Upper lobe of right lung (tissue), 1 donor: Measurements from ENCODE around the gene COL4A1. TPM values are rescaled to one million over a fixed set of nuclear protein-coding genes. Genes with fewer than 3 reads are reported as not detected.

Experiments used
- ATAC-seq: fragments of 200-7000 bp; cut with Tn5 transposase; one replicate; pipeline ENCODE4 v1.9.1; 2020; ENCODE audit warnings: mild to moderate bottlenecking, moderate library complexity
- DNase-seq: peaks from one replicate; pipeline ENCODE4 v3.0.0-alpha.2; 2020
- H3K27ac ChIP-seq: fragments of 200-600 bp; one replicate; pipeline ENCODE4 v1.8.0; 2022
- H3K27me3 ChIP-seq: fragments of 200-600 bp; one replicate; pipeline ENCODE4 v1.8.0; 2022; ENCODE audit warnings: mild to moderate bottlenecking
- H3K36me3 ChIP-seq: fragments of 200-600 bp; one replicate; pipeline ENCODE4 v1.8.0; 2022
- H3K4me1 ChIP-seq: fragments of 200-600 bp; one replicate; pipeline ENCODE4 v1.8.0; 2022
- H3K4me3 ChIP-seq: fragments of 200-600 bp; one replicate; pipeline ENCODE4 v1.8.0; 2022; ENCODE audit warnings: mild to moderate bottlenecking
- H3K9me3 ChIP-seq: fragments of 200-600 bp; one replicate; pipeline ENCODE4 v1.8.0; 2022
- CTCF ChIP-seq: fragments of 200-600 bp; IDR thresholded peaks from one replicate; pipeline ENCODE4 v1.8.0; 2022; ENCODE audit warnings: antibody characterized with exemption
- intact Hi-C: fragments of 100-400 bp; cut with DNase I; formaldehyde crosslinking; loops from one replicate; pipeline ENCODE4 v1.11.0; 2022
- total RNA-seq: library from RNA; stranded (reverse); fragmentation: NEBNext Ultra II Directional; extraction: Animal tissue kit (Norgen Biotek cat#: 25700); gene quantifications from one replicate; pipeline ENCODE4 v1.2.1, GENCODE V29; 2021
- donor health status: DM: no; HTN: yes; CAD: no; lungs with severe emphysema.

The COL4A1 gene
- total RNA-seq, 1 donor from 2014 or later, result 242 TPM

DNA sequence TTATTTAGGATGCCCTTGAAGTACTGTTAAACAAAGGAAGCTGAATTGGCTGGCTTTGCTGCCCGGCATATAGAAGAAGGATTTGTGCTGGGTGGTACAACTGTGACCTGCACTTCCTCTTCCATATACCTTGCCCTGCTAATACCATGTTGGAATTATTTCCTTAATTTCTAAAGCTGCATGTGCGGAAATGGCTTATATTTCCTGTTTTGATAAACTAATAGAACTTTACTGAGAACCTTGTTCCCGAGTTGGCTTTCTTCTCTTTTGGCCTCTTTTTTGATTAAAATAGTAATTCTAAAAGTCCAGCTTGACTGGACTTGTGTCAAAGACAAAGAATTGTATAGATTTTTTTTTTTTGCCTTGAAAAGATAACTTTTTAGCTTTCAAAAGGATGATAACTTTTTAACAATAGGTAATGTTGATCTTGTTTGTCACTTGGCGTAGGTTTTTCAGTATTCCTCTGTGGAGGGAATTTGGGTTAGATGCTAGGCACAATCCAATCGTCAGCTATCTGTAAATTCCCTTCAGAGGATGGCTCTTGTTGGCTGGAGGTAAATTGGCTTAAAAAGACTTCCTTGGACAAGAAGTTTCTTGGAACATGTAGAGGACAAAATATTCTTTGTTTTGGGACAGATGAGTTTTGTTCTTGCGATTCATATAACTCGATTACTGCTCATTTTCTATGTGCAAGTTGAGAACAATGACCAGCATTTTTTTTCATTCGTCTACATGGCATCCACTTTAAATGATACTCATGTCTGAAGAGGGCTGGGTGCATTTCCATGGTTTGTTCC is 41.5 kb upstream of the COL4A1 start:
- Histone ChIP-seq H3K36me3 (no peaks in the 10 kb centered on the region), H3K4me1 (peaks cover 12% of the 10 kb centered on the region), H3K9me3 (no peaks in the 10 kb centered on the region), H3K27ac (peak overlapping the region; percentile 63), H3K4me3 (no peak overlapping the region), H3K27me3 (no peaks in the 10 kb centered on the region)
- intact Hi-C loops, result no loop called here
- no peak for DNase-seq
- no peak for TF ChIP-seq CTCF
- ATAC-seq, result no peak

GRCh38 chr13:110347535-110348308 is 40.8 kb upstream of the COL4A1 start:
- H3K4me3 ChIP-seq, result no peak overlapping the region
- peak; percentile 43 for ATAC-seq
- H3K36me3 ChIP-seq, result no peaks in the 10 kb centered on the region
- peak overlapping the region; percentile 63 for H3K27ac ChIP-seq
- peaks cover 12% of the 10 kb centered on the region for H3K4me1 ChIP-seq
- no peak for TF ChIP-seq CTCF
- no peaks in the 10 kb centered on the region for H3K9me3 ChIP-seq
- no peaks in the 10 kb centered on the region for H3K27me3 ChIP-seq
- no peak for DNase-seq
- intact Hi-C loops, result no loop called here

- Histone ChIP-seq H3K4me1 (peaks cover 12% of the 10 kb centered on the region), H3K9me3 (no peaks in the 10 kb centered on the region), H3K36me3 (no peaks in the 10 kb centered on the region), H3K4me3 (no peak overlapping the region), H3K27me3 (no peaks in the 10 kb centered on the region), H3K27ac (peak overlapping the region; percentile 63)
- ATAC-seq, result no peak
- intact Hi-C loops, result no loop called here
- no peak for TF ChIP-seq CTCF
- no peak for DNase-seq
Measured at GRCh38 chr13:110347088-110347487, 40.1 kb upstream of the COL4A1 start.

DNA sequence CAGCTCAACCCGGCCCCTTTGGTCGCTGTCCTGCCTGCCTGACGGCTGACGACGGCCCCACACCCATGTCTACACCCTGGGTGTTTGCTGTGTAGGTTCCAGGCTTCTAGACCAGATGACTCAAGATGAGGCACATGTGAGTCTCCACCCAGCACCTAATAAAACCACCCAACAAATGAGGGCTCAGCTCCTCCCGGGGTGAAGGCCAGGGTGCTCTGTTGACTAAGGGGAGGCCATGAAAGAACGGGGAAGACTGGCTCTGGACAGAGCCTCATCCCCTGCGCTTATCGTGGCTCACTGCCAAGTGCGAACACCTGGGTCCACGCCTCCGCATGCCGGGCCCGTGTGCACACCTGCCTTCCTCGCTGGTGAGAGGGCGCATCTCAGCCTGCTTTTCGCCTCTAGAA is 39.7 kb upstream of the COL4A1 start:
- Histone ChIP-seq H3K36me3 (no peaks in the 10 kb centered on the region), H3K4me1 (peaks cover 12% of the 10 kb centered on the region), H3K9me3 (no peaks in the 10 kb centered on the region), H3K4me3 (no peak overlapping the region), H3K27ac (no peak overlapping the region), H3K27me3 (no peaks in the 10 kb centered on the region)
- intact Hi-C loops, result no loop called here
- DNase-seq (no peak), ATAC-seq (no peak)
- no peak for TF ChIP-seq CTCF

DNA sequence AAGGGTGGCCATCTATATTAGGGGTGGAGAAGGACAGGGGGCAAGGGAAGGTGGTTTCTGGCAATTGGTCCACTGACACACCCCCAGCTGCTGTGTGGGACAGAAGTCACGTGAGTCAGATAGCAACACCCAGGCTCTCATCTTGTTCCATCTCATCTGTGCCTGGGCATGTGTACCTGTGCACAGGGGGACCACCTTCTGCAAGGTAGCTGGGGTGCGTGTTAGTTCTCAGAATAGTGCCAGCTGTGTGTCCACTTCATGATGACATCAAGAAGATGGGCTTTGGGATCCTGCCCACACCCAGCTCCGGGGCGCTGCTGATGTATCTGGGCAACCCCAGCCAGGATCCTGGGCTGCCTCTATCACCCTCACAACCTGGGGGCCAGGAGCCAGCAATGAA is 38.7 kb upstream of the COL4A1 start:
- no peak for DNase-seq
- ATAC-seq, result no peak
- Histone ChIP-seq H3K27me3 (no peaks in the 10 kb centered on the region), H3K27ac (no peak overlapping the region), H3K4me3 (no peak overlapping the region), H3K4me1 (peaks cover 20% of the 10 kb centered on the region), H3K9me3 (no peaks in the 10 kb centered on the region), H3K36me3 (no peaks in the 10 kb centered on the region)
- no peak for TF ChIP-seq CTCF
- intact Hi-C loops, result no loop called here
